ENCODE results near the gene TMEM25.
A peak's percentile ranks its signal among the peaks of the same experiment; 100 is the strongest.
"Not testable (repeated sequence)": the region's sequence is repeated elsewhere in the genome, so short reads cannot be mapped to it uniquely, and the experiment has no call there.

The TMEM25 gene

DNA sequence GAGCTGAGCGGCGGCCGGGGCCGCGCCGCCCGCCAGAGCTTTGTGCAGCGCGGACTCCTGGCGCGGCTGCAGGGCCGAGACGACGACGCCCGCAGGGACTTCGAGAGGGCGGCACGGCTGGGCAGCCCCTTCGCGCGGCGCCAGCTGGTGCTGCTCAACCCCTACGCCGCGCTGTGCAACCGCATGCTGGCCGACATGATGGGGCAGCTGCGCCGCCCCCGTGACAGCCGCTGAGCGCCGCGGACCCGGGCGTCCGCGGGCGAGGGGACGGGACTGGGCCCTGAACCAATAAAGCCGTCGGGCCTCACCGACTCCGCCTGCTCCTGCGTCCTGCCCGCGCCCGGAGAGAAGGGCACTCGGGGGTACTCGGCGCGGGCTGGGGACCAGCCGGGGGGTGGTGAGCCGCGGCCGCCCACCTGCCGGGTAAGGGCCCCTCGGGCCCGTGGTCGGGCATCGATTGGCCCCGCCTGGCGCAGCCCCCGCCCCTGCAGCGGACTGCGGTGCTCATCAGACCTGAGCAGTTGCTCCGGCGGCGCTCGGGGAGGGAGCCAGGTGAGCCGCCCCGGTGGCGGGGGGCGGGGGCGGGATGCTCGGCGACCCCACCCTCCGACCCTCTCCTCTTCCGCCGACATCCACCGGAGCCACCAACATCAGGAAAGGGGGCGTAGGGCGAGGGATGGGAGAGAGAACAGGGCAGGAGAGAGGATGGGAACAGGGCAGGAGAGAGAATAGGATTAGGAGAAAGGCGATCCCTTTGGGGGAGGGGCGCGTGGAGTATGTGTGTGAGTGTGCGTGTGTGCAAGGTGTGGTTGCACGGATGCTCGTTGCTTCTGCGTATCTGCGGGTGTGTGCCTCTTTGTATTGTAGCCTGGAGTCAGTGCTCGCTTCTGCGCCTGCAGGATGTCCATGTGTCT is at the start of gene TMEM25:
Gene TMEM25, plus strand, starts transcription at position 510 of the 914 bp plus-strand sequence. CDS start 610 bp downstream, outside the sequence.
- peak; percentile 41 for DNase-seq (ENCODE audit: low read depth)

DNA sequence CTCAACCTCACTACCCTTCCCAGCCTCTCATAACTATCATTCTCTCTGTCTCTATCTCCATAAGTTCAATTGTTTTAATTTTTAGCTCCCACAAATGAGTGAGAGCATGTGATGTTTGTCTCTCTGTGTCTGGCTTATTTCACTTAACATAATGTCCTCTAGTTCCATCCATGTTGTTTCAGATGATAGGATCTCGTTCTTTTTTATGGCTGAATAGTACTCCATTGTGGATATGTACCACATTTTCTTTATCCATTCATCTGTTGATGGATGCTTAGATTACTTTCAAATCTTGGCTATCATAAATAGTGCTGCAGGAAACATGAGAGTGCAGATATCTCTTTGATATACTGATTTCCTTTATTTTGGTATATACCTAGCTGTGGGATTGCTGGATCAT is 49.8 kb upstream of the TMEM25 start:
- not testable (repeated sequence) for DNase-seq (ENCODE audit: low read depth)

DNA sequence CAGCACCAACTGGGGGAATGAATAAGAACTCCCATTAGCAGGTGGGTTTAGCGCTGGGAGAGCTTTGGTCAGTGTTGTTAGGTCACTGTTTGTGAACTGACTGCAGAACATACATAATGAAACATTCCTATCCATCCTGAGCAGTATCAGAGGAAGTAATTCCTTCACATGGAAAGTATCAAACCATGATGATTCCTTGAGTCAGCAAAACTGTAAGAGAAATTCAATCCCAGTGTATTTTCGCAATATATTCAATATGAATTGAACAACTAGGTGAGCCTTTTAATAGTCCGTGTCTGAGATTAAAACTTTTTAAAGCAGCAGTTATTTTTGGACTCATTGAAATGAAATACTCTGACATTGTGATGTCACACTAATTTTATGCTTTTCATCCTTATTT is 46.6 kb upstream of the TMEM25 start:
- DNase-seq (ENCODE audit: low read depth): no peak

- peak; percentile 22 for DNase-seq (ENCODE audit: low read depth)
Observed at GRCh38 chr11:118485273-118485672, 45.7 kb upstream of the TMEM25 start.

- DNase-seq (ENCODE audit: low read depth): peak; percentile 76
Observed at GRCh38 chr11:118488480-118489109, 42.4 kb upstream of the TMEM25 start.

DNA sequence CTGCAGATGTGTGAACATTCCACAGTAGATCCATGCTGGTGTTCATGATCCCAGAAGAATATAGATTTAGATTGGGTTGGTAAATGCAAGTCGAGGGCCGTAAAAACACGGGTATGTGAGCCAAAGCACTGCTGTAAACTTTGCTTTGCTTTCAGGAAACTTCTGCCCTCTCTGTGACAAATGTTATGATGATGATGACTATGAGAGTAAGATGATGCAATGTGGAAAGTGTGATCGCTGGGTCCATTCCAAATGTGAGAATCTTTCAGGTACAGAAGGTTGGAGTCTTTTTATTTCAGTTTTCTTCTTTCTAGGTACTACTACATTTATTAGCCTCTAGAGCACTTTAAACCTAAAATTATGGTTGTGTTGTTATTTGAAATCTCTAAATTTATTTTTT is 40.0 kb upstream of the TMEM25 start:
- no peak for DNase-seq (ENCODE audit: low read depth)

- DNase-seq (ENCODE audit: low read depth): peak; percentile 92
Observed at GRCh38 chr11:118497831-118498230, 33.2 kb upstream of the TMEM25 start.

DNA sequence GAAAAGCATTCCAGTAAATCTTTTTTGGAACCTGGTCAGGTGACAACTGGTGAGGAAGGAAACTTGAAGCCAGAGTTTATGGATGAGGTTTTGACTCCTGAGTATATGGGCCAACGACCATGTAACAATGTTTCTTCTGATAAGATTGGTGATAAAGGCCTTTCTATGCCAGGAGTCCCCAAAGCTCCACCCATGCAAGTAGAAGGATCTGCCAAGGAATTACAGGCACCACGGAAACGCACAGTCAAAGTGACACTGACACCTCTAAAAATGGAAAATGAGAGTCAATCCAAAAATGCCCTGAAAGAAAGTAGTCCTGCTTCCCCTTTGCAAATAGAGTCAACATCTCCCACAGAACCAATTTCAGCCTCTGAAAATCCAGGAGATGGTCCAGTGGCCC is 27.8 kb upstream of the TMEM25 start:
- DNase-seq (ENCODE audit: low read depth): no peak

GRCh38 chr11:118511601-118512000 is 19.4 kb upstream of the TMEM25 start:
- no peak for DNase-seq (ENCODE audit: low read depth)

DNA sequence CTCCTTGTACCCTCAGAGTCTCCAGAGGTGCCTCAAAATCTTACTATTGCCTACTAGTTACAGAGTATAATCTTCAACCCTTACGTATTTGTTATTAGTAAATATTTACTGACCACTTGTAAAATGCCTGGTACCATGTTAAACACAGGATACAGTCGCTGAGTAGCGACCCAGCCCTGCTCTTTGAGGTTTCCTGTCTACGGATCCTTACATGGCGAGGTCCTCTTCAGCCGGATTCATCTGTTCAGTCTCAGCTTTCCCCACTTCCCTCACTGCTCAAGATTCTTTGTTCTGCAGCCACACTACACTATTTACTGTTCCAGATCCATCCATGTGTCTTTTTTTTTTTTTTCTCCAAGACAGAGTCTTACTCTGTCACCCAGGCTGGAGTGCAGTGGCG is 16.9 kb upstream of the TMEM25 start:
- no peak for DNase-seq (ENCODE audit: low read depth)

DNA sequence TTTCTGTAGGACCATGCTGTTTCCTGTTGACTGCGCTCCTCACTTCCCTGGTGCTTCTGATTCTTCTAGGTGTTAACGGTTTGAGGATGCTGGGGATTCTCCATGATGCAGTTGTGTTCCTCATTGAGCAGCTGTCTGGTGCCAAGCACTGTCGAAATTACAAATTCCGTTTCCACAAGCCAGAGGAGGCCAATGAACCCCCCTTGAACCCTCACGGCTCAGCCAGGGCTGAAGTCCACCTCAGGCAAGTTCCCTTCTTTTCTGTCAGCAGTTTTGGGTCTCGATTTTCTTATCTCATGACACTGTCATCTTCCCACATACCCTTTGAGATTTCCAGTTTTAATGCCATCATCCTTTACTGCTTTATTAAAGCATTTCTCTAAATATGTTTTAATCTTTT is 11.4 kb upstream of the TMEM25 start:
- no peak for DNase-seq (ENCODE audit: low read depth)

DNA sequence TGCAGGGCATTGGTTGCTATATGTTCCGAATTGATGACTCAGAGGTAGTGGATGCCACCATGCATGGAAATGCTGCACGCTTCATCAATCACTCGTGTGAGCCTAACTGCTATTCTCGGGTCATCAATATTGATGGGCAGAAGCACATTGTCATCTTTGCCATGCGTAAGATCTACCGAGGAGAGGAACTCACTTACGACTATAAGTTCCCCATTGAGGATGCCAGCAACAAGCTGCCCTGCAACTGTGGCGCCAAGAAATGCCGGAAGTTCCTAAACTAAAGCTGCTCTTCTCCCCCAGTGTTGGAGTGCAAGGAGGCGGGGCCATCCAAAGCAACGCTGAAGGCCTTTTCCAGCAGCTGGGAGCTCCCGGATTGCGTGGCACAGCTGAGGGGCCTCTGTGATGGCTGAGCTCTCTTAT is 9.1 kb upstream of the TMEM25 start:
- no peak for DNase-seq (ENCODE audit: low read depth)

- DNase-seq (ENCODE audit: low read depth): peak; percentile 53
Observed at GRCh38 chr11:118522571-118523072, 8.4 kb upstream of the TMEM25 start.

DNA sequence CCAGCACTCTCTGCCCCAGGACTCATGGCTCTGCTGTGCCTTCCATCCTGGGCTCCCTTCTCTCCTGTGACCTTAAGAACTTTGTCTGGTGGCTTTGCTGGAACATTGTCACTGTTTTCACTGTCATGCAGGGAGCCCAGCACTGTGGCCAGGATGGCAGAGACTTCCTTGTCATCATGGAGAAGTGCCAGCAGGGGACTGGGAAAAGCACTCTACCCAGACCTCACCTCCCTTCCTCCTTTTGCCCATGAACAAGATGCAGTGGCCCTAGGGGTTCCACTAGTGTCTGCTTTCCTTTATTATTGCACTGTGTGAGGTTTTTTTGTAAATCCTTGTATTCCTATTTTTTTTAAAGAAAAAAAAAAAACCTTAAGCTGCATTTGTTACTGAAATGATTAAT is 6.6 kb upstream of the TMEM25 start:
- no peak for DNase-seq (ENCODE audit: low read depth)

GRCh38 chr11:118524757-118525470 is 6.1 kb upstream of the TMEM25 start:
- DNase-seq (ENCODE audit: low read depth): no peak

DNA sequence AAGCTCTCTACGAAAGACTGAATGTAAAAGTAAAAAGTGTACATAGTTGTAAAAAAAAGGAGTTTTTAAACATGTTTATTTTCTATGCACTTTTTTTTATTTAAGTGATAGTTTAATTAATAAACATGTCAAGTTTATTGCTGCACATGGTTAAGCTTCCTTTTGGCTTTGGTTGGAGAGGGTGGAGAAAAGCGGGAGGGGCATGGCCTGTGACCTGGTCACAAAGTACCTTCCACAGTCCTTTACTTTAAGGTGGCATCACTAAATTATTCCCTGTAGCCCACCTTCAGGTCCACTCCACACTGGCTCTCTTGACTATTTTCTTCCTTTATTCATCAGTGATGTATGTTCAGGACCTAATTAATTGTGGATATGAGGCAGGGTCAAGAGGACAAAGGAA is 4.3 kb upstream of the TMEM25 start:
- no peak for DNase-seq (ENCODE audit: low read depth)

GRCh38 chr11:118527109-118527508 is 3.9 kb upstream of the TMEM25 start, which contains the start of gene TTC36:
Gene TTC36, plus strand, starts transcription at chr11:118527474. Its CDS starts 21 bp downstream, at chr11:118527495.
- no peak for DNase-seq (ENCODE audit: low read depth)

- DNase-seq (ENCODE audit: low read depth): no peak
Observed at GRCh38 chr11:118528511-118528910, 2.5 kb upstream of the TMEM25 start.

- DNase-seq (ENCODE audit: low read depth): no peak
Observed at GRCh38 chr11:118529584-118530175, 1.3 kb upstream of the TMEM25 start.

DNA sequence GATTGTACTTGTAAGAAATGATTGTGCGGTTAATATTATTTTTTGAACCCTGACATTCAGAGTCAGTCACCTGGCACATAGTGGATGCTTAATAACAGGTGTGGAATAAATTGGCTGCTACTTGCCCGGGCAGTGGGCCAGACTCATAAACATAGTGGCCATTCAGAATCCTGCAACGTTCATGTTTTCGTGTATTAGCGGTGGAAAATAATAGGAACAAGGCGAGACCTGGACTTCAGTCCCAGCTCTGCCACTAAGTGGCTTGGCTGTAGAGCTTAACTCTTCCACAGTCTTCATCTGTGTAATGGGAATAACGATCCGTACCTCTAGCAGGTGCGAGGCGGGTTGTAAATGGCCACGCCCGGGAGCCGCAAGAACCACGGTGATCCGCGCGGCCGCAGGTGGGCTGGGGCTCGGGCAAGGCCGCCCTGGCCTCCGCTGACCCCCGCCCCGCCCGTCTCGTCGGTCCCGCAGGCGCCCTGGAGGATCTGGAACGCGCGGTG is 761 bp upstream of the TMEM25 start:
- peak; percentile 26 for DNase-seq (ENCODE audit: low read depth)

DNA sequence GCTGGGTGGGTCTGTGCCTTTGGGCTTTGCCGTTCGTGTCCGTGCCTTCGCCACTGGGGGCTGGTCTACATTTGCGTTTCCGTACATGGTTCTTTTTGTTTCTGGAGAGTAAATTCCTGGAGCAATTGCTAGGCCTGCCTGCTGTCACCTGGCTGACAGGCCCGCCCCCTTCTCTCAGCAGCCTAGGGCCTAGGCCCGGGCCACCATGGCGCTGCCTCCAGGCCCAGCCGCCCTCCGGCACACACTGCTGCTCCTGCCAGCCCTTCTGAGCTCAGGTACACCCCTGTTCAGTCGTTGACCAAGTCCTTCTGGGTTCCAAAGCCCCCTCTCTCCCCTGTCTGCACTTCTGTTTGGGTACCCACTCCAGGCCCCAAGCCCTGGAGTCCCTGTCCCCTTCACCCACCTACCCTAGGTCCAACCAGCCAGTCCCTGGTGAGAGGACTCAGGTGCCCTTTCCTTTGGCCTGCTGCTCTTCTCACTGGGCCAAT is 649 bp downstream of the TMEM25 start:
- DNase-seq (ENCODE audit: low read depth): no peak

DNA sequence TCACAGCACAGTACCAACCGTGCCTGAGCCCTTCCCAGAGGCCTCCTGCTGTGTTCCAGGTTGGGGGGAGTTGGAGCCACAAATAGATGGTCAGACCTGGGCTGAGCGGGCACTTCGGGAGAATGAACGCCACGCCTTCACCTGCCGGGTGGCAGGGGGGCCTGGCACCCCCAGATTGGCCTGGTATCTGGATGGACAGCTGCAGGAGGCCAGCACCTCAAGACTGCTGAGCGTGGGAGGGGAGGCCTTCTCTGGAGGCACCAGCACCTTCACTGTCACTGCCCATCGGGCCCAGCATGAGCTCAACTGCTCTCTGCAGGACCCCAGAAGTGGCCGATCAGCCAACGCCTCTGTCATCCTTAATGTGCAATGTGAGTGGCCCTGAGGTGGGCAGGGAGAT is 1.1 kb downstream of the TMEM25 start:
- no peak for DNase-seq (ENCODE audit: low read depth)
